K562 (cell line): ENCODE results near the gene GOLGA8S. TPM values are rescaled to one million over a fixed set of nuclear protein-coding genes. Genes with fewer than 3 reads are reported as not detected.
"Not testable (repeated sequence)": the region's sequence is repeated elsewhere in the genome, so short reads cannot be mapped to it uniquely, and the experiment has no call there.

ENCODE experiments used
- ATAC-seq: fragments of 200-7000 bp; cut with Tn5 transposase; 3 replicates; pipeline ENCODE4 v1.9.1; 2020; ENCODE audit warnings: moderate library complexity
- BruUV-seq: library from RNA; stranded (reverse); fragments of 400-500 nt; replicated peaks from 2 replicates; lab custom pipeline; 2021; lab: Mats Ljungman, UMichigan
- CTCF ChIA-PET: fragments of 300-600 bp; formaldehyde crosslinking; extraction: SDS; loops from one replicate; lab custom pipeline; 2021; ENCODE audit warnings: low intra/inter-chr PET ratio; lab: Yijun Ruan, JAX
- POLR2A ChIA-PET: fragments of 300-600, 350-650 bp; sonication (Branson Sonifier 250); formaldehyde crosslinking; extraction: SDS; loops from one replicate; lab custom pipeline; 2021; ENCODE audit warnings: antibody characterized with exemption, inconsistent platforms; lab: Yijun Ruan, JAX
- DNase-seq, 4 experiments: peaks; one replicate each; pipeline versions ENCODE4 v3.0.0 to v3.0.0-alpha.2; 2011 to 2018; ENCODE audit warnings: low spot score in 3 of 4, mixed read lengths in 3 of 4; ENCODE audit errors: extremely low read depth in 1 of 4
- FAIRE-seq: peaks from 2 replicates; lab custom pipeline; 2011; peaks lifted over from hg19 to GRCh38; lab: Jason Lieb, UNC
- H2AFZ ChIP-seq: 2 replicates; pipeline ENCODE4 v1.6.0; 2011; ENCODE audit warnings: low read depth, low read length, control low read depth, inconsistent platforms
- H3K27ac ChIP-seq: fragments of 200-600 bp; 3 replicates; pipeline ENCODE4 v1.8.0; 2011; ENCODE audit warnings: low read depth, mild to moderate bottlenecking, control low read depth, inconsistent platforms, low read length, moderate library complexity, mixed read lengths; ENCODE audit errors: extremely low read depth
- H3K27me3 ChIP-seq, 2 experiments: fragments of 300-600 bp in 1 of 2; 2 replicates in 1 of 2; 3 replicates in 1 of 2; pipeline versions ENCODE4 v1.6.0 to v1.8.0; 2011; ENCODE audit warnings: inconsistent platforms in 2 of 2, low read length in 2 of 2, mild to moderate bottlenecking in 1 of 2, mixed read lengths in 1 of 2, moderate library complexity in 1 of 2; ENCODE audit not compliant: control insufficient read depth in 2 of 2, insufficient read depth in 2 of 2
- H3K36me3 ChIP-seq: fragments of 300-600 bp; 3 replicates; pipeline ENCODE4 v1.8.0; 2011; ENCODE audit warnings: mild to moderate bottlenecking, low read length, inconsistent platforms; ENCODE audit not compliant: control insufficient read depth, insufficient read depth
- H3K4me1 ChIP-seq, 2 experiments: fragments of 200-600 bp in 1 of 2; replicated peaks in 1 of 2; 2 replicates in 1 of 2; 3 replicates in 1 of 2; pipeline versions ENCODE4 v1.5.1 to v1.8.0; 2011; ENCODE audit warnings: inconsistent platforms in 2 of 2, low read length in 2 of 2, mild to moderate bottlenecking in 1 of 2, mixed read lengths in 1 of 2, moderate library complexity in 1 of 2; ENCODE audit not compliant: control insufficient read depth in 2 of 2, insufficient read depth in 2 of 2
- H3K4me2 ChIP-seq: 2 replicates; pipeline ENCODE4 v1.6.1; 2011; ENCODE audit warnings: low read length, control low read depth, inconsistent platforms, mixed read lengths; ENCODE audit not compliant: insufficient read depth
- H3K4me3 ChIP-seq: fragments of 200-600 bp; sonication (generic), shearing (Covaris generic); 2 replicates; pipeline ENCODE4 v1.5.1; 2016; ENCODE audit warnings: control low read depth, inconsistent platforms
- H3K79me2 ChIP-seq: fragments of 200-600 bp; 3 replicates; pipeline ENCODE4 v1.8.0; 2011; ENCODE audit warnings: low read length, inconsistent platforms; ENCODE audit not compliant: control insufficient read depth, insufficient read depth
- H3K9ac ChIP-seq, 2 experiments: 2 replicates each; pipeline versions ENCODE4 v1.6.0 to v1.6.1; 2011; ENCODE audit warnings: low read depth in 2 of 2, low read length in 2 of 2, control low read depth in 1 of 2, inconsistent platforms in 1 of 2, mild to moderate bottlenecking in 1 of 2, mixed read lengths in 1 of 2; ENCODE audit not compliant: insufficient read depth in 1 of 2
- H3K9me1 ChIP-seq: one replicate; pipeline ENCODE4 v1.6.0; 2011; ENCODE audit warnings: inconsistent platforms, mild to moderate bottlenecking, low read length, moderate library complexity; ENCODE audit not compliant: control insufficient read depth, insufficient read depth
- H3K9me3 ChIP-seq: replicated peaks from 2 replicates; pipeline ENCODE4 v1.5.1; 2011; ENCODE audit warnings: low read depth, low read length, inconsistent platforms; ENCODE audit not compliant: control insufficient read depth, insufficient read depth
- H4K20me1 ChIP-seq: replicated peaks from 2 replicates; pipeline ENCODE4 v1.6.1; 2011; ENCODE audit warnings: low read length, inconsistent platforms, mixed read lengths; ENCODE audit not compliant: control insufficient read depth, insufficient read depth
- DMBX1 ChIP-seq: fragments of 250-450 bp; sonication (Bioruptor Pico); IDR thresholded peaks from 2 replicates; pipeline ENCODE4 v1.8.0; 2022; ENCODE audit warnings: inconsistent platforms, mild to moderate bottlenecking, moderate library complexity, borderline replicate concordance
- FOSL1 ChIP-seq: fragments of 200-800 bp; sonication (Bioruptor generic); conservative IDR thresholded peaks from 2 replicates; pipeline ENCODE4 v1.6.1; 2016; ENCODE audit warnings: missing genetic modification characterization, missing compliant biosample characterization
- FOXA1 ChIP-seq: fragments of 450-650 bp; IDR thresholded peaks from 2 replicates; pipeline ENCODE4 v1.6.1; 2016; ENCODE audit warnings: mild to moderate bottlenecking, borderline replicate concordance
- JUND ChIP-seq, 2 experiments: IDR thresholded peaks; 2 replicates in 1 of 2; 3 replicates in 1 of 2; pipeline ENCODE4 v1.6.1; 2011; ENCODE audit warnings: borderline replicate concordance in 2 of 2, low read depth in 2 of 2, low read length in 2 of 2, improper control_type of control experiment in 1 of 2, missing biosample characterization in 1 of 2, missing genetic modification characterization in 1 of 2, missing genetic modification reagents in 1 of 2
- PRMT5 ChIP-seq: sonication (generic); formaldehyde crosslinking; IDR thresholded peaks from 2 replicates; pipeline ENCODE4 v1.5.0; 2020; ENCODE audit warnings: missing genetic modification reagents
- TAF7 ChIP-seq: fragments of 450-650 bp; IDR thresholded peaks from 2 replicates; pipeline ENCODE4 v1.6.1; 2016; ENCODE audit warnings: missing genetic modification characterization, missing compliant biosample characterization
- VEZF1 ChIP-seq: fragments of 200-800 bp; sonication (Bioruptor generic); IDR thresholded peaks from 2 replicates; pipeline ENCODE4 v1.6.1; 2017; ENCODE audit warnings: missing genetic modification characterization, missing compliant biosample characterization
- ZNF175 ChIP-seq: fragments of 200-800 bp; sonication (Bioruptor generic); IDR thresholded peaks from 2 replicates; pipeline ENCODE4 v1.6.1; 2016; ENCODE audit warnings: low read depth, mild to moderate bottlenecking, missing genetic modification characterization, missing compliant biosample characterization
- ZNF589 ChIP-seq: fragments of 200-800 bp; sonication (Bioruptor generic); IDR thresholded peaks from 2 replicates; pipeline ENCODE4 v1.6.1; 2016; ENCODE audit warnings: low read depth, missing genetic modification characterization, missing compliant biosample characterization
- WGBS: fragments of 100-300 bp; shearing (Covaris generic); methylation state at CpG from one replicate; pipeline ENCODE4 v1.1.6; 2016; ENCODE audit warnings: low coverage, mixed read lengths; ENCODE audit not compliant: insufficient coverage; ENCODE audit errors: missing lambda C conversion rate; 5-methylcytosine and 5-hydroxymethylcytosine counted together
- in situ Hi-C: fragments of 300-500 bp; cut with MboI; formaldehyde crosslinking; loops from 4 replicates; pipeline ENCODE4 v1.15.0; 2018; ENCODE audit warnings: inconsistent platforms, mixed read lengths
- intact Hi-C: fragments of 100-400 bp; cut with micrococcal nuclease; formaldehyde crosslinking; loops from 2 replicates; pipeline ENCODE4 v1.14.2; 2022
- polyA plus RNA-seq, 8 experiments: library from polyadenylated mRNA; depleted of rRNA in 4 of 8; stranded (reverse) in 5 of 8; unstranded in 3 of 8; fragments of >200 nt; fragmentation: Nextera tagmentation in 2 of 8; fragmentation: Illumina TruSeq in 1 of 8; extraction: Ambion mirVana in 2 of 8; extraction: Trizol in 1 of 8; gene quantifications; 2 replicates each; pipeline versions ENCODE4 v1.2.1 to v1.2.3, GENCODE V29; 2011 to 2014; ENCODE audit warnings: inconsistent platforms in 1 of 8, missing spikeins in 1 of 8
- total RNA-seq, 7 experiments: library from RNA; depleted of rRNA in 6 of 7; stranded (reverse); fragments of >200 nt in 6 of 7; fragmentation: Illumina TruSeq in 2 of 7; extraction: Trizol in 2 of 7; gene quantifications; 2 replicates each; pipeline versions ENCODE4 v1.2.1 to v1.2.3, GENCODE V29; 2011 to 2021; ENCODE audit warnings: low replicate concordance in 1 of 7

GOLGA8S gene
- total and polyA plus RNA-seq, 9 of the 15 experiments (the other 6 are each of a cell fraction or from before 2014, with no cell fraction given): 0.01 TPM; not detected in 7

DNA sequence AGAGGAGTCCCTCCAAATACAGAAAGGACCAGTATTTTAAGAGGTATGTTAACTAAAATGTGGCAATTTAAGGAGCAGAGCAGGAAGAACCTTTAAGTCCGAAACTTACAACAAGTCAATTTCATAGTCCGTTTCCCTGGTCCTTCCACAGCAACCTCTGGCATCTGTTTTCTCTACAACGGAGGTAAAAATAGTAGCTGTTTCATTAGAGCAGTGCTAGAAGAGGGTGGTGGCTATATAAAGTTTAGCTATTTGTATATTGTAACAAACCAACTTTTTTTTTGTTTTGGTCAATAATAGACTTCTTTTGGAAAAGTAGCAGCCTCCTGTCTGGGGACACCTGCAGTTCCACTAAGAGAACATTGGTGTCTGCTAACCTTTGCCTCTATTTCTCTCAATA lies 17.3 kb downstream of the GOLGA8S start:
- ATAC-seq, POLR2A ChIA-PET, H3K4me3 ChIP-seq, H3K9me1 ChIP-seq, BruUV-seq, H4K20me1 ChIP-seq, in situ Hi-C loops, DNase-seq, H3K4me1 ChIP-seq, H3K27ac ChIP-seq, H3K4me2 ChIP-seq, H3K27me3 ChIP-seq, FAIRE-seq, H3K9ac ChIP-seq, H3K9me3 ChIP-seq, H3K79me2 ChIP-seq, H3K36me3 ChIP-seq, intact Hi-C loops: not testable (repeated sequence)
- 0 out of 2 replicates have a peak overlapping the region, but pooled peaks have one; percentile 36 for H2AFZ ChIP-seq
- WGBS: 16% methylated on average over 3 of the region's 3 CpGs
- CTCF ChIA-PET: interaction anchor here (0.6 kb wide), 1 partner anchor 369 kb away, joined by 3 read pairs; no protein-coding TSS in a partner anchor

- POLR2A ChIA-PET: no interaction called here
- Histone ChIP-seq H3K9ac (no peak overlapping the region), H3K9me3 (no peaks in the 10 kb centered on the region), H3K27ac (no peak overlapping the region), H3K27me3 (no peaks in the 10 kb centered on the region; a peak in 1 of 5 replicates), H2AFZ (0 out of 2 replicates have a peak overlapping the region, but pooled peaks have one; percentile 36), H3K79me2 (no peaks in the 10 kb centered on the region), H3K36me3 (no peaks in the 10 kb centered on the region)
- in situ Hi-C loops (no loop called here), intact Hi-C loops (no loop called here)
- no peak for FAIRE-seq
- BruUV-seq: no TSS peak
- TF ChIP-seq ZNF175 (CRISPR knock-in tag): peak; percentile 43; the same call in 1 of the 2 replicates
- TF ChIP-seq FOSL1 (tag): peak; percentile 77
- peak; percentile 17; the same call in 1 of the 2 replicates for TF ChIP-seq VEZF1 (CRISPR knock-in tag)
- peak; percentile 33; the same call in 1 of the 2 replicates for TF ChIP-seq DMBX1 (CRISPR knock-in tag)
- no peak for TF ChIP-seq FOXA1
- 0 out of 2 replicates have a peak, but pooled peaks have one; percentile 46 for TF ChIP-seq ZNF589 (CRISPR knock-in tag)
- peak; percentile 44; the same call in 1 of the 2 replicates for TF ChIP-seq JUND (IDR thresholded peaks at IDR 0.05; ENCODE audit: borderline replicate concordance, low read depth, low read length)
- no peak for TF ChIP-seq JUND (tag; IDR thresholded peaks at IDR 0.05; ENCODE audit: borderline replicate concordance, low read depth, low read length)
- TF ChIP-seq TAF7: no peak
- no peak for TF ChIP-seq PRMT5 (CRISPR knock-in tag)
- TF ChIP-seq, all 486 proteins: peak for 6
- CTCF ChIA-PET: no interaction called here
- H3K4me1 ChIP-seq: peaks cover 0 to 9% of the 10 kb centered on the region in 2 experiments; a peak in 1 of 5 replicates
- ATAC-seq: peak; percentile 43; the same call in 2 of the 3 replicates
- no peaks in the 10 kb centered on the region for H4K20me1 ChIP-seq
- H3K4me3 ChIP-seq: no peak overlapping the region
- no peak overlapping the region; the same call in 1 of the 2 replicates for H3K4me2 ChIP-seq
- WGBS: 9% methylated on average over 15 of the region's 15 CpGs
- H3K9me1 ChIP-seq: no peaks in the 10 kb centered on the region
- DNase-seq: peak in 2 of 4 experiments; percentile 16 to 27
These were observed 17.7 kb downstream of the GOLGA8S start for GRCh38 chr15:23372284-23372683.
